Smooth muscle cell of the brain vasculature (primary cell): ENCODE results near the gene ZDHHC12.
A peak's percentile ranks its signal among the peaks of the same experiment; 100 is the strongest.

Experiments used
- DNase-seq: peaks from one replicate; pipeline ENCODE4 v3.0.0-alpha.2; 2012; ENCODE audit warnings: low read depth, low spot score

ZDHHC12 gene, protein sequence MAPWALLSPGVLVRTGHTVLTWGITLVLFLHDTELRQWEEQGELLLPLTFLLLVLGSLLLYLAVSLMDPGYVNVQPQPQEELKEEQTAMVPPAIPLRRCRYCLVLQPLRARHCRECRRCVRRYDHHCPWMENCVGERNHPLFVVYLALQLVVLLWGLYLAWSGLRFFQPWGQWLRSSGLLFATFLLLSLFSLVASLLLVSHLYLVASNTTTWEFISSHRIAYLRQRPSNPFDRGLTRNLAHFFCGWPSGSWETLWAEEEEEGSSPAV

DNA sequence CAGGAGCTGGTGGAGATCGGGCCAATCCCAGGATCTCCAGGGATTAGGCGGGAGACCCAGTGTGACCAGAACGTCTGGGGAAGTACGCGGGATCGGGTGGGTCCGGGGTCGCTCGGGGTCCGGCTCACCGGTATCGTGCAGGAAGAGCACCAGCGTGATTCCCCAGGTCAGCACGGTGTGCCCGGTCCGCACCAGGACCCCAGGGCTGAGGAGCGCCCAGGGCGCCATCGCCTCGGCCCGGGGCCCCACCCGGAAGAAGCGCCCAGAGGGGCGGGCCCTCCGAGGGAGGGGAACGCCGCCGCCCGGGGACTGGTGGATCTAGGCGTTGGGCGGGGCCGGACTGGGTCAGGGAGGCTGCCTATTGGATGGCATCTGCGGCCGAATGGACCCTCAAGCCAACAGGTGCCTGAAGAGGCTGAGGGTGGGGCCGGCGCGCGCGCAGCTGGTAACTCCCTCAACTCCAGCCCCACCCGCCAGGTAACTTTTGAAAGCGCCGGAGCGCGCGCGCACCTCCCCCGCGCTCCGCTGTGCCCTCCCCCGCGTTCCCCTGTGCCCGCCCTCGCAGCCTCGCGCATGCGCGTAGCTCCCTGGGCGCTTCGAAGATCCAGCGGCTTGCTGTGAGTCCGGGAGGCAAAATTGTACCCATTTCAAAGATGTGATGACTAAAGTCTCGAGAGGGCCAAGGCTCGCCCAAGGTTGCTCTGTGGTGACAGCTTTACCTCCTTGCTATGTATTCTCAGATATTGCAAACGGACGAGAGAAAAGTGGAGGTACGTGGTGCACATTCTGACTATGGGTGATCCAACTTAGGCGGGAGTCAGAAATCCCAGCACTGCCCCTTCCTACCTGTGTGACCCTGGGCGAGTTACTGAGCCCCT is at the start of gene ZDHHC12:
TSS of gene ZDHHC12 (minus strand) at position 262 of the 878 bp plus-strand sequence. CDS start at position 228, 34 bp downstream.
- peak; percentile 69 for DNase-seq

DNA sequence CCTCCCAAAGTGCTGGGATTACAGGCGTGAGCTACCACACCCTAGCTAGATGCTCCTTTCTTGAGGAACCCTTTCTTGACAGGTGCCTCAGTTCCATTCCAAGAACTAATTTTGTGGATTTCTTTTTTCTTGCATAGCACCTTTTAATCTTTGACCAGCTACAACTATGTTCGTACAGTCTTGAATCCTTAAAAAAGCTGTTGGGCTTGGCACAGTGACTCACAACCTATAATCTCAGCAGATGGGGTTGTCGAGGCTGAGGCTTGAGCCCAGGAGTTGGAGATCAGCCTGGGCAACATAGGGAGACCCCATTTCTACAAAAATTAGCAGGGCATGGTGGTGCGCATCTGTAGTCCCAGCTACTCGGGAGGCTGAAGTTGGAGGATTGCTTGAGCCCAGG is 49.1 kb upstream of the ZDHHC12 start:
- DNase-seq, result no peak

DNA sequence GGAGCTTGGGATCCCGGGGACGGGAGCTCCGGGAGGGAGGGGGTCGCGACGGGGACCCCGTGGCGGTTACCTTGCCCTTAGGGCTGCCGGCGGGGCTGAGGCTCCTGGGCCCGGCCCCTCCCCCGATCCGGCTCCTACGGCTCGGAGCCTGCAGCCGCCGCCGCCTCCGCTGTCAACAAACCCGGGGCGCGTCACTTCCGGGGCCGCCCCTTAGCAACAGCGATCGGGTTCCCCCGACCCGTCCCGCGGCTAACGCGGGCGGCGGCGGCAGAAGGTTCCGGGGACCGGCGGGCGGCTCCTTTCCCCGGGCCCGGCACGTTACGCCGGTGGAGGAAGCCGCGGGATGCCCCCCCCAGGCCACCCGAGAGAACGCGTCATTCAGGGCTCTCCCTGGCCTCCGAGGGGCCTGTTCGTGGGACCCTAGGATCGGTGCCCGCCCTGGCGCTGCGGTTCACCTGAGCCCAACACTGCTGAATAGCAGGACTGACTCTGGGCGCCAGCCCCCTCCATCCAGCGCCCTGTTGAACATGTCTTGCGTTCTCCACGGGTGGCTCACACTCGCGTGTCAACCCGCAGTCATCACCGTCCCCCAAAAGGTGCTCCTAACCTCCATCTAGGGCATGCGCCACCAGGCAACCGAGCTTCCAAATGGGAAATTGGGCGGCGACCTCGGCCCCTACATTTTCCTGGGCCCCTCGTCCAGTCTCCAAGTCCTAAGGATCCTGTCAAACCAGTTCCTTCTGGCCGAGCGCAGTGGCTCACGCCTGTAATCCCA is 48.0 kb upstream of the ZDHHC12 start, which contains the start of gene ZER1:
TSS of gene ZER1 (minus strand) at position 183 of the 775 bp plus-strand sequence. CDS start 16,362 bp downstream, outside the sequence.
- DNase-seq, result peak; percentile 68

DNA sequence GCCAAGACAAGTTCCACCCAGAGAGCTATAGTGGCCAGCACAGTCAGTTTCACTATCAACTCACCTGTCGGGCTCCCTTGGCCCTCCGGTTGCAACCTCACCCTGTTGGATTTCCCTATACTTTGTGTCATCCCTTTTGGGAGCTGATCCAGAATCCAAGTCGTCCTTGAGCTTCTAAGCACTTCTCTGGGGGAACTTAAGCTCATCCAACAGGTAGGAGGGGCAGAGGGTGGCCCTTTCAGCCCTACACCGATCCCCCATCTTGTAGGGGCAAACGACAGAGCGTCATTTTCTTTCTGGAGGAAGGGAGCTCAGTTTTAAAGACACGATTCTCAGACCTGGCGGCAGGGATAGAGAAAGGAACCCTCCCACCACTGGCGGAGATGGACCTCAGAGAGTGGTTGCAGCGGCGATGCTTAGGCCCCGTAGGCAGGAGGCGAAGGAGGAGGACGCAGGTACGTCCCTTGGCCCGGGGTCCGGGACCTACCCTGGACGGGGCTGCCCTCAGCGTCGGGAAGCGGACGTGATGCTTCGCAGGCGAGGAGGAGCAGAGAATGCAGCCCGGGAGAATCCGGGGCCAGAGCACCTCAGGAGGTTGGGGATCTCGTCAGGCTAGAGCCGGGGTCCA is 47.3 kb upstream of the ZDHHC12 start:
- DNase-seq, result no peak

DNA sequence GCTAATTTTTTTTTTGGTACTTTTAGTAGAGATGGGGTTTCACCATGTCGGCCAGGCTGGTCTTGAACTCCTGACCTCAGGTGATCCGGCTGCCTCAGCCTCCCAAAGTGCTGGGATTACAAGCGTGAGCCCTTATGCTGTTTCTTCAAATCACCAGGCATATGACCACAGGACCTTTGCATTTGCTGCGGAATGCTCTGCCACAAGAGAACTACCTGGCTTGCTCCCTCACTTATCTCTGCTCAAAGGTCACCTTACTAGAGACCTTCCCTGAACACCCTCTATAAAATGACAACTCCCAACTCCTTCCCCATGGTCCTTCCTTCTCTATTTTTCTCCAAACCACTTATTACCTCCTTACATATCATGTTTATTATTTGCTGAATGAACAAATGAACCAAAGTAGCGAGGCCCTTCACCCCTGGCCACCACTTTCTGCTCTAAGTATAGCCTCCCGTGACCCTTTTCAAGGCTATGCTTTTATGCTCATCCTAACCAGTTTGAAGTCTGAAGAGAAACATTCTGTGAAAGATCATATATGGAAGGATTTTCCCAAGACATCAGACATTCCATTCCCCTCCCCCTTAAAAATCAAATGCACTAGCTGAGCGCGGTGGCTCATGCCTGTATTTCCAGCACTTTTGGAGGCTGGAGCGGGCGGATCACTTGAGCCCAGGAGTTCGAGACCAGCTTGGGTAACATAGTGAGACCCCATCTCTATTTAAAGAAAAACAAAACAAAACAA is 46.5 kb upstream of the ZDHHC12 start:
- no peak for DNase-seq

DNA sequence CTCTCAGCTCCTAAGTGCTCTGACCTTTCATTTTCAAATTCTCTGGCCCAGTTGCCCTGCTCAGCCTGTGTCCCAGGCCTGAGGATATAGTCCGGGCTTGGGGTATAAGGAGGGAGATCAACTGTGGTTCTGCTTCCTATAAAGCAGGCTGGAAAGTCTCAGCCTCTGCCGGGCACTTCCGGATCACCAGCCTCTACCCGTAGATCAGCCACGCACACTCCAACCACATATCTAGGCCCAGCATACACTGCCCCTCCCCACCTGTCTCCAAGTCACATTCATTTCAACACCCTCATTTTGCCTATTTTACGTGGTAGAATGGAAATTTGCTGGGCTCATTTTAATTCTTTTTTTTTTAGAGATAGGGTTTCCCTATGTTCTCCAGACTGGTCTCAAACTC is 44.7 kb upstream of the ZDHHC12 start:
- no peak for DNase-seq

DNA sequence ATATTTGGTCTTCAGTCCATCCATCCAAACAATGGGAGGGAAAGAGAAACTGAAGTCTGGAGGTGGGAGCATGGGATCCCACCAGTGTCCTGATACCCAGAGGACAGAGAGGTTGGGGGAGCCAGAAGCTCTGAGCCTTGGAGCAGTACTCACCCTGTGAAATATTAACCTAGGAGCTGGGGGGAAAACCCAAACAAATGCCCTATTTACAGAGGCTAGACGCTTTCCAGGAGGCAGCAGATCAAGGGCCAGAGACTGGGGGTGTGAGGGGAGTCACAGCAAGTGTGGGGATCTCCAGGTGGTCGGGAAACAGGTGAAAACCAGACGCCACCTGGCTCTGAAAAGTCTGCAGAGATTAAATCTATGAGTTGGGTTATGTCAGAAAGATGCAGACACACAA is 41.6 kb upstream of the ZDHHC12 start:
- DNase-seq, result no peak

DNA sequence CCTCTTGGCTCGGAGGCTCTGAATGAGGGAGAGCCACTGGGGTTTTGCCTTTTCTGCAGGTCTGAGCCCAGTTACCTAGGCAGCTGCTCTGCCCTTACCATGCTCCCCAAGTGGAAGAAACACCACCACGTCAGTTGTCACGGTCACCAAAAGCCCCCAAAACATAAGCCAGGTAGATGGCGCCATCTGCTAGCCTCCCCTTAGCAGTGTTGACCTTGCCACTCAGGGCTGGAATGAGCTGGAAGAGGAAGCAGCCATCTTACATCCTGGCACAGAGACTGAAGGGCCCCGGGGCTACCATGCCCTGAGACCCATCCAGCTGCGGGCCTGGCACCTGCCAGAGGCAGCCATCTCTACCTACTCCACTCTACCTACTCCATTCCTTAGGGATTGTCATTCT is 40.4 kb upstream of the ZDHHC12 start:
- no peak for DNase-seq

DNA sequence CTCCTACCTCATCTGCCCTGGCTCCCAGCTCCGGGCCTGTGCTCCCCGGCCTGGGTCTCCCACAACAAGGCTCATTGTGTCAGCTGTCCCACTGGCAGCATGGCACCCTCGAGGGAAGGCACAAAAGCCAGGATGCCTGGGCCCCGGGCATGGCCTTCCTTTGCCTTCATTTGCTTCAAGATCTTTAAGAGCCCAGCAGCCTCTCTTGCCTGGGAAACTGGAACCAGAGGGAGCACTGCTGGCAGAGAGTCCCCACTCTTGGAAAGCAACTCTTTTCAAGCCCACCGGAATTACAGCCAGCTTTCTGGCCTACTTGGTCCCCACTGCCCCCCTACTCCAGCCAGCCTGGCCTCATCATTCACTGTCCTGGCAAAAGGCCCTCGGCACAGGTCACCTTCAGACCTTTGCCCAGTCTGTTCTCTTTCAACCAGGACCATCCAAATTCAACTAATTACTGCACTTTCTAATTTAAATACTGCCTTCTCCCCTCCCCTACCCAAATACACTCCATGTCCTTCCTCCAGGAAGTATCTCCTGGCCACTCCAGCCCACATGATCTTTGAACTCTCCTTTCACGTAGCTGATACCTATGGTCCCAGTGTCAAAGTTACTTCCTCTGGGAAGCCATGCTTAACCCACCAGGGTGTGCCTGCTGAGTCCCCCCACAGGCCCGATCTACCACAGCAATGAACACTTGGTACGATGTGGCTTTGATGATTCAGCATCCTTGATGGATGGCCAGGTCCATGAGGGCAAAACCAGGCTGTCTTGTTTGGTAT is 38.9 kb upstream of the ZDHHC12 start:
- DNase-seq, result no peak

DNA sequence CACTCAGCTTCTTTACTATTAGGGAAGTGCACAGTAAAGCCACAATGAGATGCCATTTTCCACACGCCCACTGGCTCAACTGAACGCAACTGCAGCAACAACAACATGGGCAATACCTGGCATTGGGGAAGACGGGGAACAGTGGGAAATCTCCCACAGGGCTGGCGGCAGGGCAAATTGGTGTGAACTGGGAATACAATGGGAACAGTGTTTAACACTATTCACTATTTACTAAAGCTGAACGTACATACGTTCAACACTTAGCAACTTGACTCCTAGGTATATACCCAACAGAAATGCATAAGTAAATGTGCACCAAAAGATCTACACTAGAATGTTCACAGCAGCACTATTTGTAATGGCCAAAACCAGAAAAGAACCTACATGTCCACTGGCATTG is 33.7 kb upstream of the ZDHHC12 start:
- no peak for DNase-seq

DNA sequence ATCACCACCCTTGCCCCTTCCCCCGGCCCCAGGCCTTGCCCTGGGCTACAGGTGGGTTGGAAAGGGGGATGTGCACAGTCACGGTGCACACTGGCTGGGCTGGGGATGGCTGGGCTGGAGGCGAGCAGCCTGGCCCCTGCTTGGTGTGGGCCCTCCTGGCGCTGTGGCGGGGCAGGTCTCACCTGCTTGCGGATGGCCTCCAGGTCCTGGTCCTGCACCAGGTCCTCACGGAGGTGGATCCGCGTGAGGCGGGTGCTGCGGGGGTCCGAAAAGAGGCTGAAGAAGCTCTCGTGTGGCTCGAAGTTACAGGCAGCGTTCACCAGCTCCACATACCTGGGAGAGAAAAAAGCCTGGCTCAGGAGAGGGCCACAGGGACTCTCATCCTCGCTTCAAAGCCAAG is 29.7 kb upstream of the ZDHHC12 start:
- DNase-seq, result no peak

DNA sequence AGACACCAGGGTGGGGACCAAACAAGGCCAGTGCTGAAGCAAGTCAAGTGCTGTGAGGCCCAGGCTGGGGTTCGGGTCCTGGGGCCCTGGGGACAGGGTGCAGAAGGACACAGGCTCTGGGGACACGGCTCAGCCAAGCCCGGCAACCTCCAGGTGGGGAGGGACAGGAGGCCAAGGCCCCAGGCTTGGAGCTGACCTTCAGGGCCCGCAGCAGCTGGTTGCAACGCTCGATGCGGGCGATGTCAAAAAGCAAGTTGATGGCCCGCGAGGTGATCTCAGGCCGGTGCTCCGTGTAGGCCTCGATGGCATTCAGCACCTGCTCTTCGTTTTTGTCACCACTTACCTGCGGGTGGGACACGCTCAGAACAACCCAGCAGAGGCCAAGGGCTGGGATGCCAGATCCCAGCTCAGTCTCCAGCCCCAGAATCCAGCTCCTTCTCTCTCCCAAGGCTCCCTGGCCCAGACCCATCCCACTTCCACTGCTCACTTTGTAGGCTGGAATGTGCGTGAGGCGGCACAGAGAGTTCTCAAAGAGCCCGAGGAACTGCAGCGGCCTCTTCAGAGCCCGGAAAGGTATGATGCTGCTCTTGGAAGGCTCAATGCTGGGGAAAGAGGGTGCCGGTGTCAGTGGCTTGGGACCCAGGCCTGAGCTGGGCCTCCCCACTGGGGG is 27.1 kb upstream of the ZDHHC12 start:
- DNase-seq, result no peak

DNA sequence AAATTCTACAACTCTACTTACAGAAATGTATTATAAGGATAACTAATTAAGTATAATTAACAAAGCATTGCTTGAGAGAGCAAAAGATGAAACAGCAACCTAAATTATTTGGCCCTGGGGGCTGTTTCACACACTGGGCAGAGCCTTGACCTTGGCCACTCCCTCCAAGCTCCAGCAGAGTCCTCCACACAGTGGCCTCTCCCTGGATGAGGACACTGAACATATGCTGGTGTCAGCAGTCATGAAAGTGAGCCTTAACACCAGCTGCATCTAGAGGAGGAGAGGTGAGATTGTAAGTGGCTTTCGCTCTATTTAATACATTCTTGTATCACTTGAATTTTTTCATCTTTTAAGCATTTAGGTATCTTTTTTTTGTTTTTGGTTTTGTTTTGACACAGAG is 23.3 kb upstream of the ZDHHC12 start:
- DNase-seq, result no peak

DNA sequence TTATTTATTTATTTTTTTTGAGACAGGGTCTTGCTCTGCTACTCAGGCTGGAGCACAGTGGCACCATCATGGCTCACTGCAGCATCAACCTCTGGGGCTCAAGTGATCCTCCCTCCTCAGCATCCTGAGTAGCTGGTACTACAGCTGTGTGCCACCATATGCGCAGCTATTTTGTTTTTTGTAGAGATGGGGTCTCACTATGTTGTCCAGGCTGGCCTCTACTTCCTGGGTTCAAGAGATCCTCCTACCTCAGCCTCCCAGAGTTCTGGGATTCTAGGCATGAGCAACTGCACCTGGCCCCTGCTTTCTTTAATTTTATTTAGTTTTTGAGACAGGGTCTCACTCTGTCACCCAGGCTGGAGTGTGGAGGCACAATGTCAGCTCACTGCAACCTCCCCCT is 19.5 kb upstream of the ZDHHC12 start:
- no peak for DNase-seq

DNA sequence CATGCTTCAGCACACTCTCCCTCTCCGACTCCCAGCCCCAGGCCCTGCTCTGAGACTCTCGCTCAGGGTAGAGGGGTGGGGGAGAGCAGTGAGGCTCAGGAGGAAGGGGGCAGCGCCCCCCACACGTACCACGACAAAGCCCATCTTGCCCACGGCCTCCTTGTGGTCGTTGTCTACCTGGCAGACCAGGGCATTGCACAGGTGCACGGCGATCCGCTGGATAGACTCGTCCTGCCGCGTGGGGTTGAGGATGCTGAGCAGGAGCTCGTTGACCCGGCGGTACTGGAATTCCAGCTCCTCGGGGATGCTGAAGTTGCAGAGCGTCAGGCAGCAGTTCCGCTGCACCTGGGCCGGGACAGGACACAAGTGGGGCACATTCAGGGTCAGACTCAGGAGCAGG is 18.5 kb upstream of the ZDHHC12 start:
- DNase-seq, result no peak

DNA sequence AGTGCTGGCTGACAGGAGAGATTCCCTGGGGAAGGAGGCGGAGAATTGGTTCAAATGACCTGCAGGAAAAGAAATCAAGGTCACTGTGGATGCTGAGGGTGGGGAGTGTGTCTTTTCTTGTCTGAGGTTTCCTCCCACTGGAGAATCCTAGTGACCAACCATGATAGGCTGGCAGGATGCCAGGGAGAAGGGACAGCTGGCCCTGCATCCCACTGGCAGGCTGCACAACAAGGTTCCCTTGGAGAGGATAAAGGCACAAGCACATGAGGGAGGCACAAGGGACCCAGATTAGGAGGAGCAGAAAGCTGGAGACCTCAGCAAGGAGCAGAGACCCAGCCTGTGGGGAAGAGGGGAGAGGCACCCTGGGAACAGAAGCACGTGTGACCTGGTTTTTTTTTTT is 11.4 kb upstream of the ZDHHC12 start:
- DNase-seq, result no peak

DNA sequence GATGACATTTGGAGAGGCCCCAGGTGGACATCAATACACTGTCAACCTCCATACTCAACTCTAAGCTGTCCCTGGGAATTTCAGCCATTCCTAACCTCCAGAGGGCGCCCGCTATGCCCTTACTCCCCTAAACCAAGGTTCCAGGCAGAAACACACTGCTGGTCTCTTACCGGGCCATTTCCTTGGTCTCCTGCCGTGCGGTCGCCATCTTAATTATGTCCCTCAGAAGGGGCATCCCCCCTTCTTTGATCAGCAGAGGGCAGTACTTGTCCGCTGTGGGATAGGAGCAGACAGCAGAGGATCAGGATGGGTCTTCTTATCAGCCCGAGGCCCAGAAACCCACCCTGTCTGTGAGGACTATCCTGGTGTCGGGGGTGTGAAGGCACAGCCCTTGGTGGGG is 9.3 kb upstream of the ZDHHC12 start:
- peak; percentile 64 for DNase-seq

DNA sequence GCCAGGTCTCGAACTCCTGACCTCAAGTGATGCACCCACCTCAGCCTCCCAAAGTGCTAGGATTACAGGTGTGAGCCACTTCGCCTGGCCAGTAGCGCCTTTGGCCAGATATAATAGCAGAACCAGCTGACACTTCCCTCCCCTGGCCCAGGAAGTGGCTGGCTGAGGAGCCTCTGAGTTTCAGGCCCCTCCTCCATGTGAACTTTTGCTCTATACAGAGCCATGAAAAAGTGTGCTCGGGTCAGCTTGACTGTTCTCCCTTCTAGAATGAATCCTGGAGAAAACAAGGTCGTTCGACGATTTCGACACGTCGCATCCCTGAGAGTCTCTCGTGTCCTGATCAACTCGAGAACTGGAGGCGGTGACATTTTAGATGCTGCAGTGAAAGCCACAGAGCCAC is 8.6 kb upstream of the ZDHHC12 start:
- no peak for DNase-seq

DNA sequence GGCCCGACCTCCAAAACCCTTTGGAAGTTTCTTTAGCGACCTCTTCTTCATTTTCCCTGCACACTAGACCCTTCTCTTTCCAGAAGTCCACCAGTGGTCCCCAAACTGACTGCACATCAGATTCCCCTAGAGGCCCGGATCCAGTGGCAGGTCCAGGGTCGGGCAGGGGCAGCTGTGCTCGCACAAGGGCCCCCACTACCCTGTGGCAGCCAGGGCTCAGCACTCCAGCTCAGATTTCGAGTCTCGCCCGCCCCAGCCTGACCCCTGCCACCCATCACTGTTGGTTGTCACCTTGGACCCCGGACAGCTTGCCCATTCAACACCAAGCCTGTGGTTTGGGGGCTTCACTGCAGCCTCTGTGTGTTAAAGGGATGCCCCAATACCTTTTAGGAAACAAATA is 7.8 kb upstream of the ZDHHC12 start:
- DNase-seq, result no peak

DNA sequence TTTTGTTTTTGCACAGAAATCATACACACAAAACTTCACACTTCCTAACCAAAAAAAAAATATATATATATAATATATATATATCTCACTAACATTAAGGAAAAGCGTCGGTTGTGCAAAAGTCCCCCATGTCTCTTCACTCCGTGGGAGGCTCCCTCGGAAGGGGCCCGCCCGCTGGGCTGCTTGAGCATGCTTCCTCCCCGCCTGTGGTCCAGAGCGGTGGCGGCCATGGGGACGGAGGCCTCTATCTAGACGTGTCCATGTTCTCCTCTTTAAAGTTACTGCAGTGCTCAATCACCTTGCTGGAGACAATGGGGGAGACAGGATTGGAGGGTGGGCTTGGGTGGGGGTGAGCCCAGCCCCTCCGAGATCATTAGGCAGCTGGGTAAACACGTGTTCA is 7.2 kb upstream of the ZDHHC12 start:
- DNase-seq, result no peak
